GM12891 (cell line): ENCODE measurements around the gene HSPA1L.
"Not testable (repeated sequence)": the region's sequence is repeated elsewhere in the genome, so short reads cannot be mapped to it uniquely, and the experiment has no call there.

Experiments used
- POLR2A ChIP-seq: IDR thresholded peaks from 2 replicates; pipeline ENCODE4 v1.6.1; 2011; ENCODE audit warnings: low read depth, low read length, control low read depth
- POLR2AphosphoS5 ChIP-seq: IDR thresholded peaks from 2 replicates; pipeline ENCODE4 v1.6.1; 2011; ENCODE audit warnings: low read depth, low read length, control low read depth
- POU2F2 ChIP-seq: IDR thresholded peaks from 2 replicates; pipeline ENCODE4 v1.6.1; 2011; ENCODE audit warnings: low read depth, mild to moderate bottlenecking, control low read depth, low read length, moderate library complexity
- SPI1 ChIP-seq: IDR thresholded peaks from 2 replicates; pipeline ENCODE4 v1.6.1; 2011; ENCODE audit warnings: low read depth, low read length, control low read depth
- TAF1 ChIP-seq: IDR thresholded peaks from 2 replicates; pipeline ENCODE4 v1.6.1; 2011; ENCODE audit warnings: low read depth, low read length, control low read depth

GRCh38 chr6:31808599-31808998 lies 6.5 kb downstream of the HSPA1L start:
- TF ChIP-seq POLR2A, POU2F2, TAF1, POLR2AphosphoS5, SPI1: not testable (repeated sequence)
